IMR-90 (cell line): ENCODE data around the gene HYAL3. TPM values are rescaled to one million over a fixed set of nuclear protein-coding genes. Genes with fewer than 3 reads are reported as not detected.

ENCODE experiments used
- ATAC-seq: fragments of 200-7000 bp; cut with Tn5 transposase; 2 replicates; pipeline ENCODE4 v1.9.1; 2020; ENCODE audit warnings: low read depth, mild to moderate bottlenecking, moderate library complexity
- BruUV-seq: library from RNA; stranded (reverse); fragments of 400-500 nt; replicated peaks from 2 replicates; lab custom pipeline; 2021; lab: Mats Ljungman, UMichigan
- CTCF ChIA-PET: fragments of 300-600 bp; formaldehyde crosslinking; extraction: SDS; loops from one replicate; lab custom pipeline; 2021; ENCODE audit warnings: antibody characterized with exemption; lab: Yijun Ruan, JAX
- POLR2A ChIA-PET: fragments of 300-600 bp; sonication (Branson Sonifier 250); formaldehyde crosslinking; loops from one replicate; lab custom pipeline; 2022; ENCODE audit warnings: antibody characterized with exemption; ENCODE audit not compliant: unreplicated experiment; lab: Charles Lee
- DNase-seq: peaks from one replicate; pipeline ENCODE4 v3.0.0; 2013
- H2AFZ ChIP-seq: replicated peaks from 2 replicates; pipeline ENCODE3; 2013; ENCODE audit warnings: low read length, mild to moderate bottlenecking; ENCODE audit not compliant: poor library complexity
- H2AK5ac ChIP-seq: 2 replicates; pipeline ENCODE4 v1.6.1; 2013; ENCODE audit warnings: low read depth, low read length, inconsistent platforms
- H2AK9ac ChIP-seq: replicated peaks from 2 replicates; pipeline ENCODE3; 2013; ENCODE audit warnings: mild to moderate bottlenecking, low read depth, low read length, moderate library complexity; ENCODE audit not compliant: poor library complexity
- H2BK120ac ChIP-seq: 2 replicates; pipeline ENCODE4 v1.6.1; 2013; ENCODE audit warnings: low read depth, low read length, inconsistent platforms
- H2BK15ac ChIP-seq: 3 replicates; pipeline ENCODE4 v1.6.1; 2013; ENCODE audit warnings: low read depth, low read length, inconsistent platforms
- H2BK20ac ChIP-seq: 2 replicates; pipeline ENCODE4 v1.6.1; 2013; ENCODE audit warnings: low read depth, mild to moderate bottlenecking, inconsistent platforms, low read length, moderate library complexity
- H2BK5ac ChIP-seq: 2 replicates; pipeline ENCODE4 v1.6.1; 2013; ENCODE audit warnings: mild to moderate bottlenecking, low read depth, low read length, inconsistent platforms; ENCODE audit not compliant: poor library complexity, severe bottlenecking
- H3K14ac ChIP-seq: replicated peaks from 2 replicates; pipeline ENCODE4 v1.6.1; 2013; ENCODE audit warnings: low read depth, low read length, inconsistent platforms
- H3K18ac ChIP-seq: 2 replicates; pipeline ENCODE4 v1.6.1; 2013; ENCODE audit warnings: low read depth, low read length, control low read depth
- H3K23ac ChIP-seq: 2 replicates; pipeline ENCODE4 v1.6.1; 2013; ENCODE audit warnings: low read depth, low read length, inconsistent platforms
- H3K27ac ChIP-seq: 2 replicates; pipeline ENCODE4 v1.5.1; 2013; ENCODE audit warnings: mild to moderate bottlenecking, control low read depth, low read length; ENCODE audit not compliant: insufficient read depth
- H3K27me3 ChIP-seq: 2 replicates; pipeline ENCODE4 v1.6.1; 2013; ENCODE audit warnings: low read length; ENCODE audit not compliant: control insufficient read depth, insufficient read depth
- H3K36me3 ChIP-seq: 2 replicates; pipeline ENCODE4 v1.6.1; 2013; ENCODE audit warnings: low read length, mixed read lengths; ENCODE audit not compliant: control insufficient read depth, insufficient read depth
- H3K4ac ChIP-seq: 2 replicates; pipeline ENCODE4 v1.6.1; 2013; ENCODE audit warnings: low read depth, low read length, inconsistent platforms
- H3K4me1 ChIP-seq: 2 replicates; pipeline ENCODE4 v1.6.1; 2013; ENCODE audit warnings: low read length, mixed read lengths; ENCODE audit not compliant: control insufficient read depth, insufficient read depth
- H3K4me2 ChIP-seq: 2 replicates; pipeline ENCODE4 v1.6.1; 2013; ENCODE audit warnings: low read depth, mild to moderate bottlenecking, control low read depth, low read length, moderate library complexity
- H3K4me3 ChIP-seq: 2 replicates; pipeline ENCODE4 v1.5.1; 2013; ENCODE audit warnings: low read depth, mild to moderate bottlenecking, control low read depth, low read length, moderate library complexity; ENCODE audit not compliant: insufficient read depth
- H3K56ac ChIP-seq: 2 replicates; pipeline ENCODE4 v1.6.1; 2013; ENCODE audit warnings: low read length, inconsistent platforms; ENCODE audit not compliant: insufficient read depth; ENCODE audit errors: extremely low read depth
- H3K79me1 ChIP-seq, 2 experiments: 2 replicates each; pipeline ENCODE4 v1.6.1; 2013; ENCODE audit warnings: low read length in 2 of 2, inconsistent platforms in 1 of 2, low read depth in 1 of 2
- H3K9ac ChIP-seq: 2 replicates; pipeline ENCODE4 v1.6.1; 2013; ENCODE audit warnings: low read depth, low read length, control low read depth
- H3K9me1 ChIP-seq: 2 replicates; pipeline ENCODE4 v1.6.1; 2013; ENCODE audit warnings: low read length, inconsistent platforms; ENCODE audit not compliant: insufficient read depth
- H3K9me3 ChIP-seq: 2 replicates; pipeline ENCODE4 v1.6.1; 2013; ENCODE audit warnings: low read length; ENCODE audit not compliant: control insufficient read depth, insufficient read depth
- H4K20me1 ChIP-seq: 2 replicates; pipeline ENCODE4 v1.6.1; 2013; ENCODE audit warnings: low read length, inconsistent platforms; ENCODE audit not compliant: insufficient read depth
- H4K5ac ChIP-seq: 2 replicates; pipeline ENCODE4 v1.6.1; 2013; ENCODE audit warnings: mild to moderate bottlenecking, low read depth, low read length, control low read depth
- H4K8ac ChIP-seq, 2 experiments: 2 replicates each; pipeline ENCODE4 v1.6.1; 2013; ENCODE audit warnings: low read depth in 2 of 2, low read length in 2 of 2, control low read depth in 1 of 2, inconsistent platforms in 1 of 2
- H4K91ac ChIP-seq: 2 replicates; pipeline ENCODE4 v1.6.1; 2013; ENCODE audit warnings: low read depth, low read length, inconsistent platforms; ENCODE audit not compliant: insufficient read depth
- CHD1 ChIP-seq: IDR thresholded peaks from 2 replicates; pipeline ENCODE4 v1.6.1; 2012; ENCODE audit warnings: low read depth, low read length, improper control_type of control experiment
- MXI1 ChIP-seq: IDR thresholded peaks from 2 replicates; pipeline ENCODE4 v1.6.1; 2012; ENCODE audit warnings: low read depth, mild to moderate bottlenecking, low read length, moderate library complexity, borderline replicate concordance
- POLR2A ChIP-seq: IDR thresholded peaks from 2 replicates; pipeline ENCODE4 v1.6.1; 2012; ENCODE audit warnings: mild to moderate bottlenecking, low read depth, low read length
- WGBS, 2 experiments: methylation state at CpG; one replicate each; pipeline versions ENCODE4 v1.1.5 to v1.1.7; 2013; ENCODE audit warnings: missing lambda C conversion rate in 2 of 2; ENCODE audit not compliant: insufficient read length in 1 of 2; ENCODE audit errors: extremely low coverage in 2 of 2; 5-methylcytosine and 5-hydroxymethylcytosine counted together
- dilution Hi-C: fragments of 300-500 bp; cut with HindIII; formaldehyde crosslinking; loops from one replicate; pipeline ENCODE4 v1.14.3; 2018; ENCODE audit warnings: low sequenced_read_pairs; ENCODE audit not compliant: unreplicated experiment
- in situ Hi-C: fragments of 300-500 bp; cut with MboI; formaldehyde crosslinking; loops from 3 replicates; pipeline ENCODE4 v1.14.3; 2019; ENCODE audit warnings: low sequenced_read_pairs, inconsistent platforms, mixed read lengths
- intact Hi-C: fragments of 100-400 bp; cut with micrococcal nuclease; formaldehyde crosslinking; loops from 2 replicates; pipeline ENCODE4 v1.10.0; 2022
- polyA plus RNA-seq, 3 experiments: library from polyadenylated mRNA; depleted of rRNA; stranded (reverse); fragments of >200 nt; gene quantifications; 2 replicates each; pipeline ENCODE4 v1.2.3, GENCODE V29; 2012; ENCODE audit warnings: low replicate concordance in 1 of 3
- total RNA-seq: library from RNA; depleted of rRNA; stranded (reverse); fragments of >200 nt; gene quantifications from 2 replicates; pipeline ENCODE4 v1.2.3, GENCODE V29; 2012
- TF ChIP-seq, protein P1 (sequence below): fragments of 150-350 bp; IDR thresholded peaks from 2 replicates; pipeline ENCODE4 v1.6.1; 2016; ENCODE audit warnings: low read depth, mild to moderate bottlenecking, low read length, moderate library complexity, borderline replicate concordance

HYAL3 gene
- total and polyA plus RNA-seq, 2 of the 4 experiments (the other 2 are of a cell fraction), result 2.7 to 5.7 TPM

- TF ChIP-seq, protein P1, sequence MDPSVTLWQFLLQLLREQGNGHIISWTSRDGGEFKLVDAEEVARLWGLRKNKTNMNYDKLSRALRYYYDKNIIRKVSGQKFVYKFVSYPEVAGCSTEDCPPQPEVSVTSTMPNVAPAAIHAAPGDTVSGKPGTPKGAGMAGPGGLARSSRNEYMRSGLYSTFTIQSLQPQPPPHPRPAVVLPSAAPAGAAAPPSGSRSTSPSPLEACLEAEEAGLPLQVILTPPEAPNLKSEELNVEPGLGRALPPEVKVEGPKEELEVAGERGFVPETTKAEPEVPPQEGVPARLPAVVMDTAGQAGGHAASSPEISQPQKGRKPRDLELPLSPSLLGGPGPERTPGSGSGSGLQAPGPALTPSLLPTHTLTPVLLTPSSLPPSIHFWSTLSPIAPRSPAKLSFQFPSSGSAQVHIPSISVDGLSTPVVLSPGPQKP, result no peak
These were observed 35.3 kb upstream of the HYAL3 start (continued) for GRCh38 chr3:50334339-50335075.

DNA sequence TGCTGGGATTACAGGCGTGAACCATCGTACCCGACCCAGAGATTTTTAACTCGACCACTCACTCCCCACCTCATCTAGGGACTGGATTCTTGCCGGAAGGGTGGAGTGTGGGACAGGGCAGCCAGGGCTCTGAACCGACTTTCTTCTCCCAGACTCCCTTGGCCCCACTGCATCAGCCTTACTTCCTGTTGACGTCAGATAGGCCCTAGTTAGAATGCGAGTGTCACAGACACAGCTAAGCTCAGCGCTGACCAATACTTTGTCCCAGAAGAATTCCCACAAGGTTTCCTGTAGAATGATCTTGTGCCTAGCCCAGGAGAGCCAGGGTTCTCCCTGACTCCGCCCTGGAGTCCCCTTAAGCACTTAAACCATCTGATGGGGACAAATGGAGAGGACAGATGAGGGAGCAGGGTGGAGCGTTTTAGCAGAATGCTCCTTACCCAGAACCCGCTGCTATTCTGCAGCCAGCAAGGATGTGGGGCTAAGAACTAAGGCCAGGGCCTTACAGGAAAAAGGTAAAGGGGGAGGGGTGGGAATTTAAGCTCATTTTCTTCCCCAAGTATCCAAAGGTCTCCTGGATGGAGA, 34.6 kb upstream of the HYAL3 start:
- ATAC-seq (no peak), DNase-seq (peak; percentile 86)
- Histone ChIP-seq H2BK15ac (no peak overlapping the region), H3K36me3 (peaks cover 32% of the 10 kb centered on the region), H2BK120ac (no peak overlapping the region), H3K27ac (peak overlapping the region; percentile 14; the same call in 1 of the 2 replicates), H3K23ac (no peak overlapping the region), H2BK5ac (no peak overlapping the region), H4K91ac (no peak overlapping the region), H3K14ac (no peak overlapping the region), H3K4me2 (peak overlapping the region; percentile 48; the same call in 1 of the 2 replicates), H3K56ac (no peak overlapping the region), H3K9me1 (peaks cover 21% of the 10 kb centered on the region), H3K4me3 (no peak overlapping the region), H4K8ac (peak overlapping the region in 1 of 2 experiments; percentile 74; a peak in 1 of 4 replicates), H3K27me3 (no peaks in the 10 kb centered on the region), H2BK20ac (no peak overlapping the region), H4K20me1 (peaks cover 51% of the 10 kb centered on the region), H3K79me1 (peaks cover 39 to 62% of the 10 kb centered on the region in 2 experiments), H3K9ac (peak overlapping the region; percentile 17; the same call in 1 of the 2 replicates), H2AK5ac (peak overlapping the region; percentile 5; the same call in 1 of the 2 replicates), H2AFZ (no peak overlapping the region), H3K4me1 (peaks cover 19% of the 10 kb centered on the region), H3K9me3 (no peaks in the 10 kb centered on the region), H2AK9ac (peak overlapping the region; percentile 63), H3K18ac (no peak overlapping the region), H3K4ac (peak overlapping the region; percentile 1), H4K5ac (no peak overlapping the region)
- in situ Hi-C loops, result loop anchor here (25.0 kb wide), 3 partner anchors 1053 to 1828 kb away; partner anchors contain the start of genes ABHD14B, GPR62, MANF and PCBP4
- ChIA-PET CTCF (interaction anchor here (0.7 to 1.0 kb wide), 3 partner anchors 10 to 81 kb away, joined by 3 read pairs; no protein-coding TSS in a partner anchor), POLR2A (interaction anchor here (0.6 kb wide), 1 partner anchor 1214 kb away, joined by 16 read pairs; no protein-coding TSS in a partner anchor)
- WGBS, 2 experiments, result 80% methylated on average over 1 of the region's 12 CpGs; no CpG with 5 or more reads in 1 of the 2 experiments
- intact Hi-C loops, result no loop called here
- dilution Hi-C loops, result no loop called here
- BruUV-seq, result no TSS peak
- TF ChIP-seq MXI1, result no peak
- peak; percentile 57 for TF ChIP-seq POLR2A
- TF ChIP-seq CHD1, result no peak
